ENCODE measurements around the gene ATP13A2.
"Not testable (repeated sequence)": the region's sequence is repeated elsewhere in the genome, so short reads cannot be mapped to it uniquely, and the experiment has no call there.

ATP13A2 gene

GRCh38 chr1:16956775-16957174, 55.0 kb downstream of the ATP13A2 start:
- DNase-seq = no peak

- DNase-seq = no peak
Measured at GRCh38 chr1:16955186-16955585, 56.5 kb downstream of the ATP13A2 start.

GRCh38 chr1:16954579-16954978, 57.1 kb downstream of the ATP13A2 start:
- no peak for DNase-seq

- not testable (repeated sequence) for DNase-seq
Measured at GRCh38 chr1:16952376-16952775, 59.4 kb downstream of the ATP13A2 start.

- peak; percentile 40 for DNase-seq
Measured at GRCh38 chr1:16949026-16949425, 62.7 kb downstream of the ATP13A2 start.

GRCh38 chr1:16948282-16948891, 63.3 kb downstream of the ATP13A2 start:
- not testable (repeated sequence) for DNase-seq

GRCh38 chr1:16946646-16947045, 65.1 kb downstream of the ATP13A2 start:
- DNase-seq = no peak

- DNase-seq = not testable (repeated sequence)
Measured at GRCh38 chr1:16946185-16946584, 65.5 kb downstream of the ATP13A2 start.

GRCh38 chr1:16945512-16945911, 66.2 kb downstream of the ATP13A2 start:
- not testable (repeated sequence) for DNase-seq

- no peak for DNase-seq
Measured at GRCh38 chr1:16944038-16944437, 67.7 kb downstream of the ATP13A2 start.

GRCh38 chr1:16939386-16940180, 72.1 kb downstream of the ATP13A2 start:
- not testable (repeated sequence) for DNase-seq

GRCh38 chr1:16938351-16939321, 73.1 kb downstream of the ATP13A2 start:
- DNase-seq = no peak

- not testable (repeated sequence) for DNase-seq
Measured at GRCh38 chr1:16936580-16936979, 75.1 kb downstream of the ATP13A2 start.
